Ishikawa (cell line): ENCODE results near the gene GPALPP1.

Source experiments
- CEBPB ChIP-seq: IDR thresholded peaks from 2 replicates; pipeline ENCODE4 v1.6.1; 2012
- CREB1 ChIP-seq: IDR thresholded peaks from 2 replicates; pipeline ENCODE4 v1.6.1; 2012; ENCODE audit warnings: low read depth
- EGR1 ChIP-seq: IDR thresholded peaks from 2 replicates; pipeline ENCODE4 v1.6.1; 2012
- EP300 ChIP-seq: IDR thresholded peaks from 2 replicates; pipeline ENCODE4 v1.6.1; 2012; ENCODE audit warnings: borderline replicate concordance
- FOXM1 ChIP-seq: IDR thresholded peaks from 2 replicates; pipeline ENCODE4 v1.6.1; 2012; ENCODE audit warnings: low read depth, borderline replicate concordance
- NFIC ChIP-seq: IDR thresholded peaks from 2 replicates; pipeline ENCODE4 v1.6.1; 2012
- RAD21 ChIP-seq: IDR thresholded peaks from 2 replicates; pipeline ENCODE4 v1.6.1; 2012; ENCODE audit warnings: low read depth
- TAF1 ChIP-seq: IDR thresholded peaks from 2 replicates; pipeline ENCODE4 v1.6.1; 2012; ENCODE audit warnings: low read depth, mild to moderate bottlenecking
- TCF12 ChIP-seq: IDR thresholded peaks from 2 replicates; pipeline ENCODE4 v1.6.1; 2012; ENCODE audit warnings: low read depth
- TEAD4 ChIP-seq: IDR thresholded peaks from 2 replicates; pipeline ENCODE4 v1.6.1; 2012
- YY1 ChIP-seq: IDR thresholded peaks from 2 replicates; pipeline ENCODE4 v1.6.1; 2012; ENCODE audit warnings: low read depth
- ZBTB7A ChIP-seq: IDR thresholded peaks from 2 replicates; pipeline ENCODE4 v1.6.1; 2012; ENCODE audit warnings: low read depth
- TF ChIP-seq, protein P1 (sequence below): IDR thresholded peaks from 2 replicates; pipeline ENCODE4 v1.6.1; 2012; ENCODE audit warnings: low read depth, mild to moderate bottlenecking
- TF ChIP-seq, protein P2 (sequence below): IDR thresholded peaks from 2 replicates; pipeline ENCODE4 v1.6.1; 2012
- TF ChIP-seq, protein P3 (sequence below): IDR thresholded peaks from 2 replicates; pipeline ENCODE4 v1.6.1; 2012

The GPALPP1 gene

DNA sequence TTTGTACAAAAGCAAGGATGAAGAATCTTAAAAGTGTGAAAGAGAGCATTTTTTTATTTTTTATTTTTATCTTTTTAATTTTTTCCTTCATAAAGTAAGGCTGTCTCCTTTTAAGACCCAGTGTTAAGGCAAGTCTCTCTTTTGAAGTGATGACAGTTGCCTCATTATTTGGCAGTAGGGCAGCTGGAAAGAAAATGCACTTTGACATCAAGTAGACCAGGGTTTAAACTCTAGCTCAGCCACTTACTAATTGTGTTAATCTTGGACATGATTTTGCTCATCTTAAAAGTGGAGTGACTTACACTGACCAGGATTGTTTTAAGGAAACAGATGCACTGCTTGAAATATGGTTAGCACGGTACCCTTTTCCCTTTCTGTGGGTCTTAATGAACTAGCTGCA lies 18.5 kb downstream of the GPALPP1 start:
- TF ChIP-seq CEBPB (no peak), YY1 (no peak), TEAD4 (no peak), FOXM1 (no peak), TAF1 (no peak), CREB1 (no peak), NFIC (no peak), TCF12 (no peak), EGR1 (no peak), ZBTB7A (no peak), EP300 (no peak), RAD21 (no peak)
- TF ChIP-seq, protein P1, sequence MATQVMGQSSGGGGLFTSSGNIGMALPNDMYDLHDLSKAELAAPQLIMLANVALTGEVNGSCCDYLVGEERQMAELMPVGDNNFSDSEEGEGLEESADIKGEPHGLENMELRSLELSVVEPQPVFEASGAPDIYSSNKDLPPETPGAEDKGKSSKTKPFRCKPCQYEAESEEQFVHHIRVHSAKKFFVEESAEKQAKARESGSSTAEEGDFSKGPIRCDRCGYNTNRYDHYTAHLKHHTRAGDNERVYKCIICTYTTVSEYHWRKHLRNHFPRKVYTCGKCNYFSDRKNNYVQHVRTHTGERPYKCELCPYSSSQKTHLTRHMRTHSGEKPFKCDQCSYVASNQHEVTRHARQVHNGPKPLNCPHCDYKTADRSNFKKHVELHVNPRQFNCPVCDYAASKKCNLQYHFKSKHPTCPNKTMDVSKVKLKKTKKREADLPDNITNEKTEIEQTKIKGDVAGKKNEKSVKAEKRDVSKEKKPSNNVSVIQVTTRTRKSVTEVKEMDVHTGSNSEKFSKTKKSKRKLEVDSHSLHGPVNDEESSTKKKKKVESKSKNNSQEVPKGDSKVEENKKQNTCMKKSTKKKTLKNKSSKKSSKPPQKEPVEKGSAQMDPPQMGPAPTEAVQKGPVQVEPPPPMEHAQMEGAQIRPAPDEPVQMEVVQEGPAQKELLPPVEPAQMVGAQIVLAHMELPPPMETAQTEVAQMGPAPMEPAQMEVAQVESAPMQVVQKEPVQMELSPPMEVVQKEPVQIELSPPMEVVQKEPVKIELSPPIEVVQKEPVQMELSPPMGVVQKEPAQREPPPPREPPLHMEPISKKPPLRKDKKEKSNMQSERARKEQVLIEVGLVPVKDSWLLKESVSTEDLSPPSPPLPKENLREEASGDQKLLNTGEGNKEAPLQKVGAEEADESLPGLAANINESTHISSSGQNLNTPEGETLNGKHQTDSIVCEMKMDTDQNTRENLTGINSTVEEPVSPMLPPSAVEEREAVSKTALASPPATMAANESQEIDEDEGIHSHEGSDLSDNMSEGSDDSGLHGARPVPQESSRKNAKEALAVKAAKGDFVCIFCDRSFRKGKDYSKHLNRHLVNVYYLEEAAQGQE, result no peak
- TF ChIP-seq, protein P2, sequence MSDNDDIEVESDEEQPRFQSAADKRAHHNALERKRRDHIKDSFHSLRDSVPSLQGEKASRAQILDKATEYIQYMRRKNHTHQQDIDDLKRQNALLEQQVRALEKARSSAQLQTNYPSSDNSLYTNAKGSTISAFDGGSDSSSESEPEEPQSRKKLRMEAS, result no peak
- TF ChIP-seq, protein P3, sequence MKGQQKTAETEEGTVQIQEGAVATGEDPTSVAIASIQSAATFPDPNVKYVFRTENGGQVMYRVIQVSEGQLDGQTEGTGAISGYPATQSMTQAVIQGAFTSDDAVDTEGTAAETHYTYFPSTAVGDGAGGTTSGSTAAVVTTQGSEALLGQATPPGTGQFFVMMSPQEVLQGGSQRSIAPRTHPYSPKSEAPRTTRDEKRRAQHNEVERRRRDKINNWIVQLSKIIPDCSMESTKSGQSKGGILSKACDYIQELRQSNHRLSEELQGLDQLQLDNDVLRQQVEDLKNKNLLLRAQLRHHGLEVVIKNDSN, result no peak

DNA sequence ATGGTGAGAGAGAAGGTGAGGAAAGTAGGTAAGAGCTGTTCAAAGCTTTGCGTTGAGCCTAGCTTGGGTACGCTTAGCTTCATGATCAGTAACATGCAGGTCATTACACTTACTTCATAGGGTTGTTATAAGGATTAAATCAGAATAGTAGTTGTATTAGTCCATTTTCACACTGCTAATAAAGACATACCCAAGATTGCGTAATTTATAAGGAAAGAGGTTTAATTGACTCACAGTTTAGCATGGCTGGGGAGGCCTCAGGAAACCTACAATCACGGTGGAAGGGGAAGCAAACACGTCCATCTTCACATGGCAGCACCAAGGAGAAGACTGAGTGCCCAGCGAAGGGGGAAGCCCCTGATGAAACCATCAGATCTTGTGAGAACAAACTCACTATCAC lies 21.9 kb downstream of the GPALPP1 start:
- TF ChIP-seq CREB1 (no peak), CEBPB (peak; percentile 51; the same call in 1 of the 2 replicates)

DNA sequence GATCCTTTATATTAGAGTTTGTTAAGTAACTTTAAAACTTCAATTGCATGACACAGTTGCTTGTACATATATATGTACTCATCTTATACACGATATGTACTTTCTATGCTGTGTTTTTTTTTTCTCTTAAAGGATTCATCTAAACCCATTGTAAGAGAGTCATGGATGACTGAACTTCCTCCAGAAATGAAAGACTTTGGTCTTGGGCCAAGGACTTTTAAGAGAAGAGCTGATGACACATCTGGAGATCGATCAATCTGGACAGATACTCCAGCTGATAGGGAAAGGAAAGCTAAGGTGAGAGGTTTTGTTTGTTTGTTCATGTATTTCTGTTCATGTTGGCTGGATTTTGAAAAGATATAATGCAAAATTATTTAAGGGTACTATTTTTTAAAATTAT lies 26.0 kb downstream of the GPALPP1 start:
- TF ChIP-seq, protein P2, result no peak
- TF ChIP-seq NFIC, result peak; percentile 36; the same call in 1 of the 2 replicates
- no peak for TF ChIP-seq CREB1

DNA sequence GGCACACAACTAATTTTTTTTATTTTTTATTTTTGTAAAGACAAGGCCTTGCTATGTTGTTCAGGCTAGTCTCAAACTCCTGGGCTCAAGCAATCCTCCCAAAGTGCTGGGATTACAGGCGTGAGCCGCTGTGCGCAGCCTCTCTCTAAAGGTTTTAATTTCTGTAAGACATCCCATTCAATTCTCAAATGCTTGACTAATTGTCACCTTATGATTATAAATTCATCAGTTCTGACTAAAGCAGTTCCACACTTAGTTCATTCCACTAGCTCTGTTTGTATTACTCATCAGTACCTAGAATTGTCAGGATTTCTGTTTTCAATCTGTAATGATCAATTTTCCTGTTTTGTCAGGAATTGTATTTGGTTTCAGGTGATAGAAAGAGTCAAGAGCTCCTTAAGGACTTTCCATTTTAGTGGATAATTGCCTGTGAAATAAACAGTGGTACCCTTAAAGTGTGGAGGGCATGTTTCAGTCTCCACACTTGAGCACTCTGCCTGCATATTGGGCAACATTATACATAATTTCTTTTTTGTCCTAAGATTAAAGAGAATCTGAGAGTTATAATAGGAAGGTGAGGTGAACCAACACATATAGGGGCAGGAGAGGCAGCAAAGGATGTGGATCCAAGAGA lies 27.6 kb downstream of the GPALPP1 start:
- TF ChIP-seq TEAD4 (no peak), ZBTB7A (no peak), YY1 (no peak), RAD21 (no peak), TCF12 (no peak)
- TF ChIP-seq, protein P1, result no peak

DNA sequence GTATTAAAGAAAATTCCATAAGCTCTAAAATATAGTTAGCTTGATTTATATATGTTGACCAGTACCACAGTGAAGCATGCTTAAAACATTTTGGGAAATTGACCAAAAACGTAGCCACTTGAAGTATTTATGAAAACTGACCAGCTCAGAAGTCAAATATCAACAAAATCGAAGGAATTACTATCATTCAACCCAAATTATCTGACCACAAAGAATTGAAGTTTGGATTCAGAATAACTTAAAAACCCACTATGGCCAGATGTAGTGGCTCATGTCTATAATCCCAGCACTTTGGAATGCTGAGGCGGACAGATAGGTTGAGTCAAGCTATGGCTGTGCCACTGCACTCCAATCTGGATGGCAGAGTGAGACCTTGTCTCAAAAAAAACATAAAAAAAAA lies 31.9 kb downstream of the GPALPP1 start:
- TF ChIP-seq EGR1 (no peak), FOXM1 (no peak), TCF12 (no peak), CEBPB (no peak), TAF1 (no peak), NFIC (no peak), ZBTB7A (no peak), TEAD4 (no peak), RAD21 (no peak)
- TF ChIP-seq, protein P3, result no peak
- TF ChIP-seq, protein P2, result no peak

DNA sequence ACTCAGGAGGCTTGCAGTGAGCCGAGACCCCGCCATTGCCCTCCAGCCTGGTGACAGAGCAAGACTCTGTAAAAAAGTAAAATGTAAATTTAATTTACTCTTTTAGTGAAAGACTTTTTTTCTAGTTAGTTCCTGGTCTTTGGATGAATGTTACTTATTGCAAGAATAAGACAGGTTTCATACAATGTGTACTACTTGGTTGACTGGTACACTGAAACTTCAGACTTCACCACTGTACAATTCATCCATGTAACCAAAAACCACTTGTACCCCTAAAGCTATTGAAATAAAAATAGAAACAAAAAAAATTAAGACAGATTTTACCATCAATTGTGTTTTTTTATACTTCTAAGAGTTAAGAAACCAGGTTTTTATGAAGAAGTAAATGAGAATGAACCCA lies 35.5 kb downstream of the GPALPP1 start:
- TF ChIP-seq NFIC, result no peak
- TF ChIP-seq, protein P3, result no peak
- TF ChIP-seq YY1, result no peak
- TF ChIP-seq TAF1, result no peak
- no peak for TF ChIP-seq TEAD4
- TF ChIP-seq FOXM1, result no peak
